Measurements from ENCODE around the gene LRIG3. TPM values are rescaled to one million over a fixed set of nuclear protein-coding genes. Genes with fewer than 3 reads are reported as not detected.

Gene LRIG3
- total RNA-seq, 1 experiment from 2014 or later = 36.0 TPM

- no peak for DNase-seq (ENCODE audit: low spot score)
Observed at GRCh38 chr12:58901664-58902063, 18.6 kb downstream of the LRIG3 start.

GRCh38 chr12:58897969-58898368 is 22.3 kb downstream of the LRIG3 start:
- DNase-seq (ENCODE audit: low spot score) = no peak

- DNase-seq (ENCODE audit: low spot score) = no peak
Observed at GRCh38 chr12:58896278-58896677, 24.0 kb downstream of the LRIG3 start.

GRCh38 chr12:58895053-58895452 is 25.3 kb downstream of the LRIG3 start:
- DNase-seq (ENCODE audit: low spot score) = no peak

- no peak for DNase-seq (ENCODE audit: low spot score)
Observed at GRCh38 chr12:58894040-58894439, 26.3 kb downstream of the LRIG3 start.

- DNase-seq (ENCODE audit: low spot score) = peak; percentile 22
Observed at GRCh38 chr12:58893495-58893894, 26.8 kb downstream of the LRIG3 start.

GRCh38 chr12:58889557-58889956 is 30.7 kb downstream of the LRIG3 start:
- no peak for DNase-seq (ENCODE audit: low spot score)

- DNase-seq (ENCODE audit: low spot score) = no peak
Observed at GRCh38 chr12:58888131-58888783, 32.0 kb downstream of the LRIG3 start.

GRCh38 chr12:58887068-58887467 is 33.2 kb downstream of the LRIG3 start:
- DNase-seq (ENCODE audit: low spot score) = no peak

- no peak for DNase-seq (ENCODE audit: low spot score)
Observed at GRCh38 chr12:58886474-58886873, 33.8 kb downstream of the LRIG3 start.

GRCh38 chr12:58884916-58885315 is 35.4 kb downstream of the LRIG3 start:
- DNase-seq (ENCODE audit: low spot score) = no peak

GRCh38 chr12:58883576-58884334 is 36.5 kb downstream of the LRIG3 start:
- no peak for DNase-seq (ENCODE audit: low spot score)

GRCh38 chr12:58882826-58883225 is 37.5 kb downstream of the LRIG3 start:
- DNase-seq (ENCODE audit: low spot score) = no peak

- DNase-seq (ENCODE audit: low spot score) = no peak
Observed at GRCh38 chr12:58881816-58882215, 38.5 kb downstream of the LRIG3 start.

- DNase-seq (ENCODE audit: low spot score) = no peak
Observed at GRCh38 chr12:58880639-58881038, 39.7 kb downstream of the LRIG3 start.

- DNase-seq (ENCODE audit: low spot score) = peak; percentile 92
Observed at GRCh38 chr12:58877243-58877743, 43.0 kb downstream of the LRIG3 start.

- DNase-seq (ENCODE audit: low spot score) = peak; percentile 14
Observed at GRCh38 chr12:58873496-58873895, 46.8 kb downstream of the LRIG3 start.

- DNase-seq (ENCODE audit: low spot score) = no peak
Observed at GRCh38 chr12:58871556-58871955, 48.7 kb downstream of the LRIG3 start.

- DNase-seq (ENCODE audit: low spot score) = no peak
Observed at GRCh38 chr12:58870595-58870994, 49.7 kb downstream of the LRIG3 start.

- no peak for DNase-seq (ENCODE audit: low spot score)
Observed at GRCh38 chr12:58860788-58861240, 59.5 kb downstream of the LRIG3 start.

- no peak for DNase-seq (ENCODE audit: low spot score)
Observed at GRCh38 chr12:58860056-58860787, 60.1 kb downstream of the LRIG3 start.

- no peak for DNase-seq (ENCODE audit: low spot score)
Observed at GRCh38 chr12:58858030-58858429, 62.3 kb downstream of the LRIG3 start.

Data from H4 (cell line).